K562 (cell line): Measurements from ENCODE around the gene SMG6. TPM values are rescaled to one million over a fixed set of nuclear protein-coding genes. Genes with fewer than 3 reads are reported as not detected.

ENCODE experiments used
- ATAC-seq: fragments of 200-7000 bp; cut with Tn5 transposase; 3 replicates; pipeline ENCODE4 v1.9.1; 2020; ENCODE audit warnings: moderate library complexity
- BruUV-seq: library from RNA; stranded (reverse); fragments of 400-500 nt; replicated peaks from 2 replicates; lab custom pipeline; 2021; lab: Mats Ljungman, UMichigan
- CTCF ChIA-PET: fragments of 300-600 bp; formaldehyde crosslinking; extraction: SDS; loops from one replicate; lab custom pipeline; 2021; ENCODE audit warnings: low intra/inter-chr PET ratio; lab: Yijun Ruan, JAX
- POLR2A ChIA-PET: fragments of 300-600, 350-650 bp; sonication (Branson Sonifier 250); formaldehyde crosslinking; extraction: SDS; loops from one replicate; lab custom pipeline; 2021; ENCODE audit warnings: antibody characterized with exemption, inconsistent platforms; lab: Yijun Ruan, JAX
- DNase-seq, 4 experiments: peaks; one replicate each; pipeline versions ENCODE4 v3.0.0 to v3.0.0-alpha.2; 2011 to 2018; ENCODE audit warnings: low spot score in 3 of 4, mixed read lengths in 3 of 4; ENCODE audit errors: extremely low read depth in 1 of 4
- FAIRE-seq: peaks from 2 replicates; lab custom pipeline; 2011; peaks lifted over from hg19 to GRCh38; lab: Jason Lieb, UNC
- H2AFZ ChIP-seq: 2 replicates; pipeline ENCODE4 v1.6.0; 2011; ENCODE audit warnings: low read depth, low read length, control low read depth, inconsistent platforms
- H3K27ac ChIP-seq: fragments of 200-600 bp; 3 replicates; pipeline ENCODE4 v1.8.0; 2011; ENCODE audit warnings: low read depth, mild to moderate bottlenecking, control low read depth, inconsistent platforms, low read length, moderate library complexity, mixed read lengths; ENCODE audit errors: extremely low read depth
- H3K27me3 ChIP-seq, 2 experiments: fragments of 300-600 bp in 1 of 2; 2 replicates in 1 of 2; 3 replicates in 1 of 2; pipeline versions ENCODE4 v1.6.0 to v1.8.0; 2011; ENCODE audit warnings: inconsistent platforms in 2 of 2, low read length in 2 of 2, mild to moderate bottlenecking in 1 of 2, mixed read lengths in 1 of 2, moderate library complexity in 1 of 2; ENCODE audit not compliant: control insufficient read depth in 2 of 2, insufficient read depth in 2 of 2
- H3K36me3 ChIP-seq: fragments of 300-600 bp; 3 replicates; pipeline ENCODE4 v1.8.0; 2011; ENCODE audit warnings: mild to moderate bottlenecking, low read length, inconsistent platforms; ENCODE audit not compliant: control insufficient read depth, insufficient read depth
- H3K4me1 ChIP-seq, 2 experiments: fragments of 200-600 bp in 1 of 2; replicated peaks in 1 of 2; 2 replicates in 1 of 2; 3 replicates in 1 of 2; pipeline versions ENCODE4 v1.5.1 to v1.8.0; 2011; ENCODE audit warnings: inconsistent platforms in 2 of 2, low read length in 2 of 2, mild to moderate bottlenecking in 1 of 2, mixed read lengths in 1 of 2, moderate library complexity in 1 of 2; ENCODE audit not compliant: control insufficient read depth in 2 of 2, insufficient read depth in 2 of 2
- H3K4me2 ChIP-seq: 2 replicates; pipeline ENCODE4 v1.6.1; 2011; ENCODE audit warnings: low read length, control low read depth, inconsistent platforms, mixed read lengths; ENCODE audit not compliant: insufficient read depth
- H3K4me3 ChIP-seq: fragments of 200-600 bp; sonication (generic), shearing (Covaris generic); 2 replicates; pipeline ENCODE4 v1.5.1; 2016; ENCODE audit warnings: control low read depth, inconsistent platforms
- H3K79me2 ChIP-seq: fragments of 200-600 bp; 3 replicates; pipeline ENCODE4 v1.8.0; 2011; ENCODE audit warnings: low read length, inconsistent platforms; ENCODE audit not compliant: control insufficient read depth, insufficient read depth
- H3K9ac ChIP-seq, 2 experiments: 2 replicates each; pipeline versions ENCODE4 v1.6.0 to v1.6.1; 2011; ENCODE audit warnings: low read depth in 2 of 2, low read length in 2 of 2, control low read depth in 1 of 2, inconsistent platforms in 1 of 2, mild to moderate bottlenecking in 1 of 2, mixed read lengths in 1 of 2; ENCODE audit not compliant: insufficient read depth in 1 of 2
- H3K9me1 ChIP-seq: one replicate; pipeline ENCODE4 v1.6.0; 2011; ENCODE audit warnings: inconsistent platforms, mild to moderate bottlenecking, low read length, moderate library complexity; ENCODE audit not compliant: control insufficient read depth, insufficient read depth
- H3K9me3 ChIP-seq: replicated peaks from 2 replicates; pipeline ENCODE4 v1.5.1; 2011; ENCODE audit warnings: low read depth, low read length, inconsistent platforms; ENCODE audit not compliant: control insufficient read depth, insufficient read depth
- H4K20me1 ChIP-seq: replicated peaks from 2 replicates; pipeline ENCODE4 v1.6.1; 2011; ENCODE audit warnings: low read length, inconsistent platforms, mixed read lengths; ENCODE audit not compliant: control insufficient read depth, insufficient read depth
- CBFA2T2 ChIP-seq: fragments of 450-650 bp; conservative IDR thresholded peaks from 2 replicates; pipeline ENCODE4 v1.6.1; 2017; ENCODE audit warnings: mild to moderate bottlenecking
- MBD2 ChIP-seq: sonication (generic); IDR thresholded peaks from 2 replicates; pipeline ENCODE4 v1.6.1; 2016; ENCODE audit warnings: low read depth, borderline replicate concordance
- TRIM28 ChIP-seq: fragments of 450-650 bp; IDR thresholded peaks from 2 replicates; pipeline ENCODE4 v1.6.1; 2017
- ZFP36 ChIP-seq: fragments of 150-350 bp; IDR thresholded peaks from 2 replicates; pipeline ENCODE4 v1.6.1; 2018; ENCODE audit warnings: low read length, low read depth; ENCODE audit not compliant: partially characterized antibody
- ZNF584 ChIP-seq: fragments of 200-800 bp; sonication (Bioruptor generic); IDR thresholded peaks from 2 replicates; pipeline ENCODE4 v1.6.1; 2016; ENCODE audit warnings: low read depth, mild to moderate bottlenecking, missing genetic modification characterization, missing compliant biosample characterization
- ZNF589 ChIP-seq: fragments of 200-800 bp; sonication (Bioruptor generic); IDR thresholded peaks from 2 replicates; pipeline ENCODE4 v1.6.1; 2016; ENCODE audit warnings: low read depth, missing genetic modification characterization, missing compliant biosample characterization
- WGBS: fragments of 100-300 bp; shearing (Covaris generic); methylation state at CpG from one replicate; pipeline ENCODE4 v1.1.6; 2016; ENCODE audit warnings: low coverage, mixed read lengths; ENCODE audit not compliant: insufficient coverage; ENCODE audit errors: missing lambda C conversion rate; 5-methylcytosine and 5-hydroxymethylcytosine counted together
- in situ Hi-C: fragments of 300-500 bp; cut with MboI; formaldehyde crosslinking; loops from 4 replicates; pipeline ENCODE4 v1.15.0; 2018; ENCODE audit warnings: inconsistent platforms, mixed read lengths
- intact Hi-C: fragments of 100-400 bp; cut with micrococcal nuclease; formaldehyde crosslinking; loops from 2 replicates; pipeline ENCODE4 v1.14.2; 2022
- polyA plus RNA-seq, 8 experiments: library from polyadenylated mRNA; depleted of rRNA in 4 of 8; stranded (reverse) in 5 of 8; unstranded in 3 of 8; fragments of >200 nt; fragmentation: Nextera tagmentation in 2 of 8; fragmentation: Illumina TruSeq in 1 of 8; extraction: Ambion mirVana in 2 of 8; extraction: Trizol in 1 of 8; gene quantifications; 2 replicates each; pipeline versions ENCODE4 v1.2.1 to v1.2.3, GENCODE V29; 2011 to 2014; ENCODE audit warnings: inconsistent platforms in 1 of 8, missing spikeins in 1 of 8
- total RNA-seq, 7 experiments: library from RNA; depleted of rRNA in 6 of 7; stranded (reverse); fragments of >200 nt in 6 of 7; fragmentation: Illumina TruSeq in 2 of 7; extraction: Trizol in 2 of 7; gene quantifications; 2 replicates each; pipeline versions ENCODE4 v1.2.1 to v1.2.3, GENCODE V29; 2011 to 2021; ENCODE audit warnings: low replicate concordance in 1 of 7
- TF ChIP-seq, protein P1 (sequence below), 2 experiments: fragments of 450-650 bp in 1 of 2; sonication (generic) in 1 of 2; formaldehyde crosslinking in 1 of 2; IDR thresholded peaks; 2 replicates each; pipeline versions ENCODE4 v1.7.1 to v1.9.0; 2016 to 2022; ENCODE audit warnings: inconsistent platforms in 1 of 2, mild to moderate bottlenecking in 1 of 2, missing genetic modification reagents in 1 of 2
- TF ChIP-seq, protein P2 (sequence below): fragments of 450-650 bp; formaldehyde crosslinking; IDR thresholded peaks from 2 replicates; pipeline ENCODE4 v1.4.0; 2020; ENCODE audit warnings: mild to moderate bottlenecking, moderate library complexity
- TF ChIP-seq, protein P3 (sequence below): IDR thresholded peaks from 2 replicates; pipeline ENCODE4 v1.6.1; 2016; ENCODE audit warnings: missing genetic modification characterization, missing compliant biosample characterization

SMG6 gene
- total and polyA plus RNA-seq, 9 of the 15 experiments (the other 6 are each of a cell fraction or from before 2014, with no cell fraction given), result 0.44 to 13.9 (median 6.0) TPM

DNA sequence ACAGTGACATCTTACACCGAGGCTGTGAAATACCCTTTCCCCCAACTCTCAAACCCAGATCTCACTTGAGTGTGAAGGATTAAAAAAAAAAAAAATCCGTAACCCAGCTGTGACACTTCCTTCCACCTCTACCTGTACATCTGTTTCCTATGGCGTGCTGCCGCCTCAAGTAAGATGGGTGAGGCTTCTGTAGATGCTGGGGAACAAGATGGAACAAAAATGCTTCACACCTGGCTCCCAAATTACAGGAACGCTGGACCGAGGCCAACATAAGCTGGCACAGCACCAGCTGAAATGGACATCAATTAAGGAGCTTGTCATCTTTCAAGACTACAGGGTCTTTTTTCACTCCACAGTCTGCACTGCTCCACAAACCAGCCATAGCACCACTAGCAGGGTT, 152.8 kb downstream of the SMG6 start:
- no peak overlapping the region for H3K4me3 ChIP-seq
- no peaks in the 10 kb centered on the region for H3K4me1 ChIP-seq
- no peaks in the 10 kb centered on the region for H3K79me2 ChIP-seq
- ChIA-PET CTCF (interaction anchor here (0.7 kb wide), 1 partner anchor 9 kb away, joined by 7 read pairs; no protein-coding TSS in a partner anchor), POLR2A (interaction anchor here (0.6 to 0.8 kb wide), 2 partner anchors 14 to 132 kb away, joined by 3 to 5 read pairs; no protein-coding TSS in a partner anchor)
- no peaks in the 10 kb centered on the region for H3K9me3 ChIP-seq
- BruUV-seq, result no TSS peak
- no peak overlapping the region for H3K27ac ChIP-seq
- FAIRE-seq (no peak), DNase-seq (no peak), ATAC-seq (no peak)
- H4K20me1 ChIP-seq, result no peaks in the 10 kb centered on the region
- H3K9me1 ChIP-seq, result no peaks in the 10 kb centered on the region
- 87% methylated on average over 6 of the region's 6 CpGs for WGBS
- no peak overlapping the region for H3K4me2 ChIP-seq
- no peak overlapping the region for H2AFZ ChIP-seq
- intact Hi-C loops (no loop called here), in situ Hi-C loops (no loop called here)
- H3K27me3 ChIP-seq, result no peaks in the 10 kb centered on the region
- H3K9ac ChIP-seq, result no peak overlapping the region
- H3K36me3 ChIP-seq, result peaks cover 8% of the 10 kb centered on the region; the same call in 2 of the 3 replicates
- TF ChIP-seq MBD2, result no peak
- no peak for TF ChIP-seq CBFA2T2
- no peak for TF ChIP-seq ZNF589 (CRISPR knock-in tag)
- TF ChIP-seq TRIM28, result no peak
- TF ChIP-seq, protein P1, sequence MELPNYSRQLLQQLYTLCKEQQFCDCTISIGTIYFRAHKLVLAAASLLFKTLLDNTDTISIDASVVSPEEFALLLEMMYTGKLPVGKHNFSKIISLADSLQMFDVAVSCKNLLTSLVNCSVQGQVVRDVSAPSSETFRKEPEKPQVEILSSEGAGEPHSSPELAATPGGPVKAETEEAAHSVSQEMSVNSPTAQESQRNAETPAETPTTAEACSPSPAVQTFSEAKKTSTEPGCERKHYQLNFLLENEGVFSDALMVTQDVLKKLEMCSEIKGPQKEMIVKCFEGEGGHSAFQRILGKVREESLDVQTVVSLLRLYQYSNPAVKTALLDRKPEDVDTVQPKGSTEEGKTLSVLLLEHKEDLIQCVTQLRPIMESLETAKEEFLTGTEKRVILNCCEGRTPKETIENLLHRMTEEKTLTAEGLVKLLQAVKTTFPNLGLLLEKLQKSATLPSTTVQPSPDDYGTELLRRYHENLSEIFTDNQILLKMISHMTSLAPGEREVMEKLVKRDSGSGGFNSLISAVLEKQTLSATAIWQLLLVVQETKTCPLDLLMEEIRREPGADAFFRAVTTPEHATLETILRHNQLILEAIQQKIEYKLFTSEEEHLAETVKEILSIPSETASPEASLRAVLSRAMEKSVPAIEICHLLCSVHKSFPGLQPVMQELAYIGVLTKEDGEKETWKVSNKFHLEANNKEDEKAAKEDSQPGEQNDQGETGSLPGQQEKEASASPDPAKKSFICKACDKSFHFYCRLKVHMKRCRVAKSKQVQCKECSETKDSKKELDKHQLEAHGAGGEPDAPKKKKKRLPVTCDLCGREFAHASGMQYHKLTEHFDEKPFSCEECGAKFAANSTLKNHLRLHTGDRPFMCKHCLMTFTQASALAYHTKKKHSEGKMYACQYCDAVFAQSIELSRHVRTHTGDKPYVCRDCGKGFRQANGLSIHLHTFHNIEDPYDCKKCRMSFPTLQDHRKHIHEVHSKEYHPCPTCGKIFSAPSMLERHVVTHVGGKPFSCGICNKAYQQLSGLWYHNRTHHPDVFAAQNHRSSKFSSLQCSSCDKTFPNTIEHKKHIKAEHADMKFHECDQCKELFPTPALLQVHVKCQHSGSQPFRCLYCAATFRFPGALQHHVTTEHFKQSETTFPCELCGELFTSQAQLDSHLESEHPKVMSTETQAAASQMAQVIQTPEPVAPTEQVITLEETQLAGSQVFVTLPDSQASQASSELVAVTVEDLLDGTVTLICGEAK (IDR thresholded peaks at IDR 0.05), result no peak
- TF ChIP-seq, protein P1 (CRISPR knock-in tag; IDR thresholded peaks at IDR 0.05), result no peak
- TF ChIP-seq, protein P2, sequence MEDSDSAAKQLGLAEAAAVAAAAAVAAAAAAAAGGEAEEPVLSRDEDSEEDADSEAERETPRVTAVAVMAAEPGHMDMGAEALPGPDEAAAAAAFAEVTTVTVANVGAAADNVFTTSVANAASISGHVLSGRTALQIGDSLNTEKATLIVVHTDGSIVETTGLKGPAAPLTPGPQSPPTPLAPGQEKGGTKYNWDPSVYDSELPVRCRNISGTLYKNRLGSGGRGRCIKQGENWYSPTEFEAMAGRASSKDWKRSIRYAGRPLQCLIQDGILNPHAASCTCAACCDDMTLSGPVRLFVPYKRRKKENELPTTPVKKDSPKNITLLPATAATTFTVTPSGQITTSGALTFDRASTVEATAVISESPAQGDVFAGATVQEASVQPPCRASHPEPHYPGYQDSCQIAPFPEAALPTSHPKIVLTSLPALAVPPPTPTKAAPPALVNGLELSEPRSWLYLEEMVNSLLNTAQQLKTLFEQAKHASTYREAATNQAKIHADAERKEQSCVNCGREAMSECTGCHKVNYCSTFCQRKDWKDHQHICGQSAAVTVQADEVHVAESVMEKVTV (CRISPR knock-in tag), result no peak
- TF ChIP-seq ZNF584 (CRISPR knock-in tag), result no peak
- TF ChIP-seq ZFP36, result no peak
- TF ChIP-seq, protein P3, sequence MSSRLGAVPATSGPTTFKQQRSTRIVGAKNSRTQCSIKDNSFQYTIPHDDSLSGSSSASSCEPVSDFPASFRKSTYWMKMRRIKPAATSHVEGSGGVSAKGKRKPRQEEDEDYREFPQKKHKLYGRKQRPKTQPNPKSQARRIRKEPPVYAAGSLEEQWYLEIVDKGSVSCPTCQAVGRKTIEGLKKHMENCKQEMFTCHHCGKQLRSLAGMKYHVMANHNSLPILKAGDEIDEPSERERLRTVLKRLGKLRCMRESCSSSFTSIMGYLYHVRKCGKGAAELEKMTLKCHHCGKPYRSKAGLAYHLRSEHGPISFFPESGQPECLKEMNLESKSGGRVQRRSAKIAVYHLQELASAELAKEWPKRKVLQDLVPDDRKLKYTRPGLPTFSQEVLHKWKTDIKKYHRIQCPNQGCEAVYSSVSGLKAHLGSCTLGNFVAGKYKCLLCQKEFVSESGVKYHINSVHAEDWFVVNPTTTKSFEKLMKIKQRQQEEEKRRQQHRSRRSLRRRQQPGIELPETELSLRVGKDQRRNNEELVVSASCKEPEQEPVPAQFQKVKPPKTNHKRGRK (tag), result no peak
